ENCODE measurements around the gene FHL3.
"Not testable (repeated sequence)": the region's sequence is repeated elsewhere in the genome, so short reads cannot be mapped to it uniquely, and the experiment has no call there.

The FHL3 gene

DNA sequence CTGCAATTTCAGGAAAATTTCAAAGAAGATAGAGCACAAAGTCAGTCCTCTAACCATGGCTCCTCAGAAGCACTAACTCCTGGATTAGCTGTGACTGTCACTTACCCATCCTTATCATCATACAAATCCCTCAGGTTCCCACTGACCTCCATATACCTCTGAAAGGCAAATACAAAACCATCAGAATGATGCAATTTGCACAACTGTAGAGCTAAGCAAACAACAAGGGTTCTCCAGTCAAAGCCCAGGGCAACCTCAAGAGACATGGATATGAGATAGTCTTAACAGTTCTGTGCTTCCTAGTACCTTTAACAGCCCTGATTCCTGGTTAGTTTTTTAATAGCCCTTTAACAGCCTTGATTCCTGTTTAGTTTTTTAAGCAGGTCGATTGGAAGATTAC lies 17.6 kb downstream of the FHL3 start:
- H3K27ac ChIP-seq (replicated peaks): no peak overlapping the region; the same call in 1 of the 2 replicates
- DNase-seq (ENCODE audit: low read depth in 1 of 2, low spot score in 1 of 2): no peak
- TF ChIP-seq, protein P1, sequence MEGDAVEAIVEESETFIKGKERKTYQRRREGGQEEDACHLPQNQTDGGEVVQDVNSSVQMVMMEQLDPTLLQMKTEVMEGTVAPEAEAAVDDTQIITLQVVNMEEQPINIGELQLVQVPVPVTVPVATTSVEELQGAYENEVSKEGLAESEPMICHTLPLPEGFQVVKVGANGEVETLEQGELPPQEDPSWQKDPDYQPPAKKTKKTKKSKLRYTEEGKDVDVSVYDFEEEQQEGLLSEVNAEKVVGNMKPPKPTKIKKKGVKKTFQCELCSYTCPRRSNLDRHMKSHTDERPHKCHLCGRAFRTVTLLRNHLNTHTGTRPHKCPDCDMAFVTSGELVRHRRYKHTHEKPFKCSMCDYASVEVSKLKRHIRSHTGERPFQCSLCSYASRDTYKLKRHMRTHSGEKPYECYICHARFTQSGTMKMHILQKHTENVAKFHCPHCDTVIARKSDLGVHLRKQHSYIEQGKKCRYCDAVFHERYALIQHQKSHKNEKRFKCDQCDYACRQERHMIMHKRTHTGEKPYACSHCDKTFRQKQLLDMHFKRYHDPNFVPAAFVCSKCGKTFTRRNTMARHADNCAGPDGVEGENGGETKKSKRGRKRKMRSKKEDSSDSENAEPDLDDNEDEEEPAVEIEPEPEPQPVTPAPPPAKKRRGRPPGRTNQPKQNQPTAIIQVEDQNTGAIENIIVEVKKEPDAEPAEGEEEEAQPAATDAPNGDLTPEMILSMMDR (IDR thresholded peaks at IDR 0.05; ENCODE audit: insufficient read depth, low read length): no peak
- TF ChIP-seq POLR2AphosphoS5 (IDR thresholded peaks at IDR 0.05; ENCODE audit: low read depth): no peak
- H3K27me3 ChIP-seq (ENCODE audit: insufficient read depth, poor library complexity, severe bottlenecking): no peaks in the 10 kb centered on the region
- no peak overlapping the region for H3K4me3 ChIP-seq (replicated peaks; ENCODE audit: insufficient read depth, low read length)

DNA sequence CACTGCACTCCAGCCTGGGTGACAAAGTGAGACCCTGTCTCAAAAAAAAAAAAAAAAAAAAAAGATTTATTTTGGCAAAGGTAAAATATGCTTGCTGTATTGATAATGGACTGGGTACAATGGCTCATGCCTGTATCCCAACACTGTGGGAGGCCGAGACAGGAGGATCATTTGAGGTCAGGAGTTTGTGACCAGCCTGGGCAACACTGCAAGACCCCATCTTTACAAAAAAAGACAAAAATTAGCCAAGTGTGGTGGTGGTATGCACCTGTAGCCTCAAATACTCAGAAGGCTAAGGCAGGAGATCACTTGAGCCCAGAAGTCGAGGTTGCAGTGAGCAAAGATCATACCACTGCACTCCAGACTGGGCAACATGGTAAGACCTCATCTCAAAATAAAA lies 21.8 kb downstream of the FHL3 start:
- DNase-seq (ENCODE audit: low read depth in 1 of 2, low spot score in 1 of 2): no peak
- Histone ChIP-seq H3K27me3 (ENCODE audit: insufficient read depth, poor library complexity, severe bottlenecking) (no peaks in the 10 kb centered on the region), H3K27ac (replicated peaks) (no peak overlapping the region), H3K4me3 (replicated peaks; ENCODE audit: insufficient read depth, low read length) (no peak overlapping the region)
- TF ChIP-seq, protein P1 (IDR thresholded peaks at IDR 0.05; ENCODE audit: insufficient read depth, low read length): no peak
- TF ChIP-seq SPI1 (IDR thresholded peaks at IDR 0.05; ENCODE audit: borderline replicate concordance, low read depth) (no peak), GABPA (IDR thresholded peaks at IDR 0.05; ENCODE audit: low read depth) (no peak), POLR2AphosphoS5 (IDR thresholded peaks at IDR 0.05; ENCODE audit: low read depth) (no peak)
- TF ChIP-seq, protein P2, sequence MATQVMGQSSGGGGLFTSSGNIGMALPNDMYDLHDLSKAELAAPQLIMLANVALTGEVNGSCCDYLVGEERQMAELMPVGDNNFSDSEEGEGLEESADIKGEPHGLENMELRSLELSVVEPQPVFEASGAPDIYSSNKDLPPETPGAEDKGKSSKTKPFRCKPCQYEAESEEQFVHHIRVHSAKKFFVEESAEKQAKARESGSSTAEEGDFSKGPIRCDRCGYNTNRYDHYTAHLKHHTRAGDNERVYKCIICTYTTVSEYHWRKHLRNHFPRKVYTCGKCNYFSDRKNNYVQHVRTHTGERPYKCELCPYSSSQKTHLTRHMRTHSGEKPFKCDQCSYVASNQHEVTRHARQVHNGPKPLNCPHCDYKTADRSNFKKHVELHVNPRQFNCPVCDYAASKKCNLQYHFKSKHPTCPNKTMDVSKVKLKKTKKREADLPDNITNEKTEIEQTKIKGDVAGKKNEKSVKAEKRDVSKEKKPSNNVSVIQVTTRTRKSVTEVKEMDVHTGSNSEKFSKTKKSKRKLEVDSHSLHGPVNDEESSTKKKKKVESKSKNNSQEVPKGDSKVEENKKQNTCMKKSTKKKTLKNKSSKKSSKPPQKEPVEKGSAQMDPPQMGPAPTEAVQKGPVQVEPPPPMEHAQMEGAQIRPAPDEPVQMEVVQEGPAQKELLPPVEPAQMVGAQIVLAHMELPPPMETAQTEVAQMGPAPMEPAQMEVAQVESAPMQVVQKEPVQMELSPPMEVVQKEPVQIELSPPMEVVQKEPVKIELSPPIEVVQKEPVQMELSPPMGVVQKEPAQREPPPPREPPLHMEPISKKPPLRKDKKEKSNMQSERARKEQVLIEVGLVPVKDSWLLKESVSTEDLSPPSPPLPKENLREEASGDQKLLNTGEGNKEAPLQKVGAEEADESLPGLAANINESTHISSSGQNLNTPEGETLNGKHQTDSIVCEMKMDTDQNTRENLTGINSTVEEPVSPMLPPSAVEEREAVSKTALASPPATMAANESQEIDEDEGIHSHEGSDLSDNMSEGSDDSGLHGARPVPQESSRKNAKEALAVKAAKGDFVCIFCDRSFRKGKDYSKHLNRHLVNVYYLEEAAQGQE (IDR thresholded peaks at IDR 0.05; ENCODE audit: insufficient replicate concordance, low read depth): no peak

DNA sequence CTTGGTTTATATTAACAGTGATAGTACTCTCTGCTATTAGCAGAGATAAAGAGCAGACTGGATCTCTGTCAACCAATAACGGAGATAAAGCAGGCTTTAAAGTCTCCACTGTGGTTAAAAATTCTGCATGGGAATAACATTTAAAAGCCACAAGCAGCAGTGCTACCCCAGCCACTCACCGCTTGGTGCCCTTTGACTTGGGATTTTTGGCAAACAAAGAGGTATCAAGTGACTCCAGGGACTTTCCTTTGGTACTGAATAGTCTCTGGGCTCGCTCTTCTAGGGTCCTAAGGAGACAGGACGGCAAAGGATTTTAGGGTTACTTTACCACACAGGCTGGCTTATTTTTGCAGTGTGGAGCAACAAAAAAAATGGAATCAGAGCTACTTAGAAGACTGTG lies 26.8 kb downstream of the FHL3 start:
- TF ChIP-seq SPI1 (IDR thresholded peaks at IDR 0.05; ENCODE audit: borderline replicate concordance, low read depth) (no peak), POLR2AphosphoS5 (IDR thresholded peaks at IDR 0.05; ENCODE audit: low read depth) (no peak)
- TF ChIP-seq, protein P2 (IDR thresholded peaks at IDR 0.05; ENCODE audit: insufficient replicate concordance, low read depth): no peak
- no peak overlapping the region for H3K27ac ChIP-seq (replicated peaks)
- H3K27me3 ChIP-seq (ENCODE audit: insufficient read depth, poor library complexity, severe bottlenecking): no peaks in the 10 kb centered on the region
- no peak overlapping the region for H3K4me3 ChIP-seq (replicated peaks; ENCODE audit: insufficient read depth, low read length)
- no peak for DNase-seq (ENCODE audit: low read depth in 1 of 2, low spot score in 1 of 2)

DNA sequence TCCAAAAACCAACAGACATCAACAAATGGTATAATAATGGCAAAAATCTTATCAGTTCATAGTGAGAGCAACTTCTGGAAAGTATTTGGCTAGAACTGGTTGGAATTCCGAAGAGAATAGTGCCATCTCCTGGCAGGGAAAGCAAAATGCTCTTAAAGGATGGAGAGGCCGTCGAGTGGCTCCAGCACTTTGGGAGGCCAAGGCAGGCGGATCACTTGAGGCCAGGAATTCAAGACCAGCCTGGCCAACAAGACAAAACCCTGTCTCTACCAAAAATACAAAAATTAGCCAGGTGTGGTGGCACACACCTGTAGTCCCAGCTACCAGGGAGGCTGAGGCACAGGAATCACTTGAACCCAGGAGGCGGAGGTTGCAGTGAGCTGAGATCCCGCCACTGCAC lies 30.2 kb downstream of the FHL3 start:
- DNase-seq (ENCODE audit: low read depth in 1 of 2, low spot score in 1 of 2): peak in 1 of 2 experiments; percentile 34
- not testable (repeated sequence) for H3K27me3 ChIP-seq (ENCODE audit: insufficient read depth, poor library complexity, severe bottlenecking); H3K4me3 ChIP-seq (replicated peaks; ENCODE audit: insufficient read depth, low read length); H3K27ac ChIP-seq (replicated peaks)

DNA sequence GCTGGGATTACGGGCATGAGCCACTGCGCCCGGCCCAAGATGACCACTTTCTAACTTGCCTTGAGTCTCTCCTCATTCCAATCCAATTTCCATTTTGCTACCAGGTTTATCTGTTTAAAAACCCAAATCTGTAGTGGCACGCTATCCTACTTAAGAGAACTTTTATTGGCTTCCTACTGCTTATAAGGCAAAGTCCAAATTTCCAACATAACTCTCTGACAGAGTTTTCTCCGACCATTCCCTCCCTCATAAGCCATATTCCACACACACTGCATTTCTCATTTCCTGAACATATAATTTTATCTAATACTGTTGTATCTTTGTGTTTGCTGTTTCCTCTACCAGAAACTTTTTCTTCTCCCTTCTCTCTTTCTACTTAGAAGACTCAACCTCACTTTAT lies 30.7 kb downstream of the FHL3 start:
- TF ChIP-seq POLR2AphosphoS5 (IDR thresholded peaks at IDR 0.05; ENCODE audit: low read depth) (no peak), GABPA (IDR thresholded peaks at IDR 0.05; ENCODE audit: low read depth) (no peak), SPI1 (IDR thresholded peaks at IDR 0.05; ENCODE audit: borderline replicate concordance, low read depth) (no peak)
- TF ChIP-seq, protein P2 (IDR thresholded peaks at IDR 0.05; ENCODE audit: insufficient replicate concordance, low read depth): no peak
- TF ChIP-seq, protein P1 (IDR thresholded peaks at IDR 0.05; ENCODE audit: insufficient read depth, low read length): no peak
- DNase-seq (ENCODE audit: low read depth in 1 of 2, low spot score in 1 of 2): no peak
- no peak overlapping the region for H3K4me3 ChIP-seq (replicated peaks; ENCODE audit: insufficient read depth, low read length)
- H3K27me3 ChIP-seq (ENCODE audit: insufficient read depth, poor library complexity, severe bottlenecking): no peaks in the 10 kb centered on the region
- no peak overlapping the region for H3K27ac ChIP-seq (replicated peaks)

DNA sequence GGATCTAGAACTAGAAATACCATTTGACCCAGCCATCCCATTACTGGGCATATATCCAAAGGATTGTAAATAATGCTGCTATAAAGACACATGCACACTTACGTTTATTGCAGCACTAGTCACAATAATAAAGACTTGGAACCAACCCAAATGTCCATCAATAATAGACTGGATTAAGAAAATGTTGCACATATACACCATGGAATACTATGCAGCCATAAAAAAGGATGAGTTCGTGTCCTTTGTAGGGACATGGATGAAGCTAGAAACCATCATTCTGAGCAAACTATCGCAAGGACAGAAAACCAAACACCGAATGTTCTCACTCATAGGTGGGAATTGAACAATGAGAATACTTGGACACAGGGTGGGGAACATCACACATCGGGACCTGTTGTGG lies 31.6 kb downstream of the FHL3 start:
- H3K27ac ChIP-seq (replicated peaks); H3K4me3 ChIP-seq (replicated peaks; ENCODE audit: insufficient read depth, low read length); H3K27me3 ChIP-seq (ENCODE audit: insufficient read depth, poor library complexity, severe bottlenecking); DNase-seq (ENCODE audit: low read depth in 1 of 2, low spot score in 1 of 2): not testable (repeated sequence)

Measured in HL-60 (cell line).